GM18502 (cell line): ENCODE data around the gene RAPSN.
A peak's percentile ranks its signal among the peaks of the same experiment; 100 is the strongest.

Experiments
- ATAC-seq: cut with Tn5 transposase; IDR thresholded peaks from one replicate; pipeline ENCODE4 v1.9.1; 2021; ENCODE audit warnings: mild to moderate bottlenecking; ENCODE audit not compliant: unreplicated experiment, poor library complexity

RAPSN gene

DNA sequence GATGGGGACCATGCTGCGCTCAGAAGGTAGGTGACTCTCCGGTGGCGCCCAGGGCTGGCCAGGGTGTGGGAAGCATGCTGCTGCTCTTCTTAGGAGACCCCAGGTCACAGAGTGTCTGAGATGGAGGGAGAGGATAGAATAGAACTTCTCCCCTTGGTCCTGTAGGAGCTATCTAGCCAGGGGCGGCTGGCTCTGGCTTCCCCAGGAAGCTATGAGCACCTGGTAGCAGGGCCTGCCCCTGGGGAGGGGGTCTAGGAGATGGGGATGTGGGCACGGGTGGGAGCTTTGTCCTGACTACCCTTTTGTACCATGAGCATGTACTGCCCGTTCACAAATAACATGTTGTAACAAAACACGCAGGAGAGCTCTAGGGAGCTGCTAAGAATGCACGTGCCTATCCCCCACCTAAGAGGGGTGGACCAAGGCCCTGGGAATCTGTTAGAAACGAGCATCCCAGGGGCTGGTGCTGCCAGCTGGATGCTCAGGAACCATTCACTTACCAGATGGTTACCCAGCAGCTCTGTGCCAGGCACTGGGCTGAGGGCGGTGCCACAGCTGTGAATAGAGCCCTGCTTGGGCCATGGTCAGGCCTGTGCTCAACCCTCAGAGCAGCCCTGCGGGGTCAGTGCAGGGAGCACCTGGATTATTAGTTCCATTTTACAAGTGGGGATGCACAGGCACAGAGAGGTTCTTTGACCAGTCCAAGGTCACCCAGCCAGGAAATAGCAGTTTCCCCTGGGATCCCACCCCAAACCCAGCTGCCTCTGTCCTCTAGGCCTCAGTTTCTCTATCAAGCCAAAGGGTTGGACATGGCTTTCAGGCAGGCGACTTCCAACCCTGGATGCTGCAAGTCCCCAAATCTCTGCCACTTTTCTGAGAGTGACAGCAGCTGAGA is 38.3 kb downstream of the RAPSN start:
- no peak for ATAC-seq

DNA sequence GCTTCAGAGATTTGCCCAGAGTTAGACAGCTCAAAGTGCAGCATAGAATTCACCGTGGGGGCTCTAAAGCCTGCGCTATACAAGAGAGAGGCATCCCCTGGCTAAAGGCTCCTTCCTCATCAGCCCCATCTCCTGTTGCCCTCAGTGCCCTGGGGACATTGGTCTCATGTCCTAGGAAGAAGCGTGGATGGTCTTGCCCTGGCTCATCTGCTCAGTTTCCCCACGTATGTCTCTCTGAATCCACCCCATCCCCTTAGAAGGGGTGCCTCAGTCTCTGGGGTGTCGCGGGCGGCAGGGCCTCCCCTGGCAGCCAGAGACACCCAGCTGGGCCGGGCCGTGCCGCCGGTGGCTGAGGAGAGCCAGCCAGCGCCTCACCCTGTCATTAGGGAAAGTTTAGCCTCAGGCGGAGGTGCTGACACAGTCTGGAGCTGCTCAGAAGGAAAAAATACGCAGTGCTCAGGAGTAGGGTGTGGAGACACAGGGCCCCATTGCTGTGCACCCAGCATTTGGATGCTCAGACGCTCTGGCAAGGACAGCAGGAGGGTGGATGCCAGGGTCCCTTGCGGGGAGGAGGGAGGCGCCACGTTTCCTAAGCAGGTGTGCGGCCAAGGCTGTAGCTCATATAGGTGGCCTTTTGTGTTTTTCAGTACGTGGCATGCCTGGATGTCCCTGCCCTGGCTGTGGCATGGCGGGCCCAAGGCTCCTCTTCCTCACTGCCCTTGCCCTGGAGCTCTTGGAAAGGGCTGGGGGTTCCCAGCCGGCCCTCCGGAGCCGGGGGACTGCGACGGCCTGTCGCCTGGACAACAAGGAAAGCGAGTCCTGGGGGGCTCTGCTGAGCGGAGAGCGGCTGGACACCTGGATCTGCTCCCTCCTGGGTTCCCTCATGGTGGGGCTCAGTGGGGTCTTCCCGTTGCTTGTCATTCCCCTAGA is 39.2 kb downstream of the RAPSN start:
- ATAC-seq: no peak

DNA sequence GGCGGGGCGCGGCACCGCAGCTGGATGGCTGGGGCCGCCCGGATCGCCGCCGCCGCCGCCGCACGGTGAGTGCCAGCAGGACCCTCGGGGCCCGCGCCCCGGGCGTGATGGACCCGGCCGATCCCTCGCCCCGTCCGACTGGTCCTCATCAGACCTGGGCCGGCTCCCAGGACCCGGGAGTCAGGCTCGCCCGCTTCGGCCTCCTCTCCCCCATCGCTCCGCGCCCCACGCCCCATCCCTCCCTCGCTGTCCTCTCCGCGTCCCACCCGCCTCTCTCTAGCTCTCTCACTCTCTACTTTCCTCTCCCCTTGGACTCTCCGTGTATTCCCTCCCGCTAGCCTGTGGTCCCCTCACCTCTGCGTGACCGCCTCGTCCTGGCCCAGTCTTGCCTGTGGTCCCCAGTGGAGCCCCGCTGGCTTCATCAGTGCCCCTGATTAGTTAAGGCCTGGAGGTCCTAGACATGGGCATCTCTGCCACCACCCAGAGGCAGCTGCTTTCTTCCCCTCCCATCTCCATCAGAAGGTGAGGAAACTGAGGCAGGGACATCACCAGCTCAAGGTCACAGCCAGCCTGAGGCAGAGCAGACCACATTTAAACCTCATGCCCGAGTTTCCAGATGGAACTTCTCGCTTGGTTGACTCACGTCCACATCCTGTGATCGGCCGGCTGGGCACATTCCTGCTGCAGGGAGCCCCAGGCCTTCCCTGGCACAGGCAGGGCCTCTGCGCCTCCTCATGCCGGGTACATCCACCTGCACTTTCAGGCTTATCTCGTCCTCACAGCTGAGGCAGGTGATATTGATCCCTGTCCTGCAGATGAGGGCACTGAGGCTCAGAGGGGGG is 40.1 kb downstream of the RAPSN start:
- no peak for ATAC-seq

DNA sequence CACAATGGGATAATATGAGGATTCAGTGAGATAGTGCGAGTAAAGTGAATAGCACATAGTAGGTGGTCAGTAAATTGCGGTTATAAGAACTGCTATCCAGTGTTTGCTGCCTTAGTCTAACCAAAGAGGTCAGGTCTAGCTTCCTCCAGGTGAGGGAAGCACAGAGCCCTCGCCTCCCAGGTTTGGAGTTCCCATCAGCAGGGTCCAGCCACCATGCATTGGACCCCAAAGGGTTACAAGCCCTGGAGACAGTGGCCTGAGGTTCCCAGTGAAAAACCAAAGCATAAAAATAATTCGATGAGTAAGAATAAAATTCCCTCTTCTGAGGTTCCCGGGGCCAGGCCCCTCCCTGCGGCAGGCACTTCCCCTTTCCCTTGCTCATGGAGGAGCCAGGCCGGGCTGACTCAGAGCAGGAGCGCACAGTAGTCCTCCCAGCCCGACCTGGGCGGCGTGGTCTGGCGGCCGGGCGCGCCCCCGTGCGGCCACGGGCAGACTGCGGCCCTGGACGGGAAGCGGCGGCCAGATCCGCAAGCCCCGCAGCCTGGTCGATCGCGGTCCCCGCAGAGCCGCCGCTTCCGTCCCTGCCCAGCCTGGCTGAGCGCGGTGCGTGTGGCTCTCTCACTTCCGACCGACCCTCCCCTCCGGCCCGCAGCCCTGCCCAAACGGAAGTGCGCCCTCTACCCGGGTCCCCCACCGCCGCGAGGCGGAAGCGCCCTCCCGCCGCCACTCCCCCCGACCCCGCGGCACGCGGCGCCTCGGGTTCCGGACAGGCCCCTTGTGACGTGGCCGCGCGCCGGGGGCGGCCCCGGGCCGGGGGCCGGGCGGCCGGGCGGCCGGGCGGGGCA is 41.0 kb downstream of the RAPSN start, which contains the start of gene SLC39A13:
Gene SLC39A13, plus strand, starts transcription at position 845 of the 845 bp plus-strand sequence. CDS start 1,505 bp downstream, outside the sequence.
- ATAC-seq: peak; percentile 87

DNA sequence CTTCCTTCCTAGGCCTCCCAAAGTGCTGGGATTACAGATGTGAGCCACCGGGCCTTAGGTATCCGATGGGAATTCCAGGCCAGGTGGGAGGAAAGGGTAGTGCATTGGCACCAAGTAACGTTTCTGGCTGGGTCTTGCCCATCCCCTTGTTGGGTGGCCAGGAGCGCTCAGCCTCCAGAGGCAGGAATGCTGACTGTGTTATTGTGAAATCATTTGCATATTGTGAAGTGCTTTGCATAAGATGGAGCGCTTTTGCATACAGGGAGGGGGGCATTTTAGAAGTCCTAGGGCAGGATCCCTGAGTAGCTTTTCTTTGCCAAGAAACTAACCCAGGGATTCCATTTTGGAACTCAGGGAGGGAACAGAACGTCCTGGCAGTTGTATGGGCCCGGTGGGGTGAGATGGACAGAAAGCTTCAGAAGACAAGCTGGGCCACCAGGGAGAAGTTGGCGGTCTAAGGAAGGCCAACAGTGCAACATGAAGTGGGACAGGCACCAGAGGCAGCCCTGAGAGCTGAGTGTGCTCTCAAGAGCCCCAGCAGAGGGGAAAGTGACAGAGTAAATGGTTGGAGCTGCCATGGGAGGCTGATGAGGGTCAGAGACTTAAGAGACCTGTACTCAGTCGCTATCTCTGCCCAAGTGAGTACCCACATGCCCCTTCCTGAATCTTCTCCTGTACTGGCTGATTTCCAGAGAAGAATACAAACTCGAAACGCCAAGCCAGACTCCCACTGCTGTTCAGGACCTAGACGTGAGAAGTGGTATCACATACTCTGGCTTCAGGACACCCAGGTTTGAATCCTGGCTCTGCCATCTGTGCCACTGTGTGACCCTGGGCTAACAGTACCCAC is 41.8 kb downstream of the RAPSN start:
- ATAC-seq: no peak

DNA sequence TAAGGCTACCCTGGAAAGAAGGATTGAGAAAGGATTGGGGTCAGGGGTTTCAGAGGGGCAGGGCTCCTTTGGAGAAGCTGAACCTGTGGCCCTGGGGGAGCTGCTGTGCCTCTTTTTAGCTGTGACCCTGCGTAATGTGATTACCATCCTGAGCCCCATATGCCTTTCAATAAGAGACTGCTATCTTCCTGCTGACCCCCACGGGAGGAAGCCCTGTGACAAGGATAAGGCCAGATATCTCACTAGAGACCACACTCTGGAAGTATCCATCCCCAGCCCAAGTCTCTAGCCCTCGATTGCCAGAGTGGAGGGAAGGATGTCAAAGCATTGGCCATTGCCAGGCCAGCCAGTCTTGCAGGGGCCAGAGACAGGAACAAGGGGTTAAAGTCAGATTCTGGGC is 45.4 kb downstream of the RAPSN start:
- no peak for ATAC-seq

DNA sequence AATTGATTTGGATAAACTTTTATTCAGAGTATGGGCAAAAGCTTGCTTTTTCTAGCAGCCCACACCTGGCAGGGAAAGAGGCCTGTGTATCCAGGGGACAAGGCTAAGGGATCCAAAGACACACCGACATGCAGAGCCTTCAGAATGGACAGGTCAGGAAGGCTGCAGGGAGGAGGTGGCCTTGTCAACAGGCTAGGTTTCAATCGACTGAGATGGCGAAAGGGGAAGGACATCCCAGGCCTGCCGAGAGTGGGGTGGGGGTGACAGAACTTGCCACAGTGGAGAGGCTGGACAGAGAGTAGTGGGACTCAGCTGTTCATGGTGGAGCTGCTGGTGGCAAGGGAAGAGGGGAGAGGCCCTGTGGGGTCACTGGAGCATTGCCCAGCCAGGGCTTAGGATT is 45.8 kb downstream of the RAPSN start:
- ATAC-seq: no peak

DNA sequence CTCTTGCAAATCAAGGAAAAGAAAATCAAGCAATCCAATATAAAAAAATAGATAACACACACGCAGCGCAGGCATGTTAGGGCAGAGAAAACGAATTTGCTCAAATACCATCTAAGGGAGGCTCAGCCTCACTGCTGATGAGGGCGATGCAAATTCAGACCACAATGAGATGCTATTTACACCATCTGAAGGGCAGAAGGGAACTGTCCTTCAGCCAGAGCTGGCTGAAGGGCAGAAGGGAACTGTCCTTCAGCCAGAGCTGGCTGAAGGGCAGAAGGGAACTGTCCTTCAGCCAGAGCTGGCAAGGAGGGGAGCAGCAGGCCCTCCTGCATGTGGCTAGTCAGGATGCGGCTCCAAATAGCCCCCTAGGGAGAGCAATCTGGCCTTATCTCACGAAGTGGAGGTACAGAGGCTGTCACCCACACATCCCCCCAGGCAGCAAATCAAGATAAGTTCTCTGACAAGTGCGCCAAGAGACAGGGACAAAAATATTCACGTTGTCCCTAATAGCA is 48.1 kb downstream of the RAPSN start:
- ATAC-seq: peak; percentile 68

DNA sequence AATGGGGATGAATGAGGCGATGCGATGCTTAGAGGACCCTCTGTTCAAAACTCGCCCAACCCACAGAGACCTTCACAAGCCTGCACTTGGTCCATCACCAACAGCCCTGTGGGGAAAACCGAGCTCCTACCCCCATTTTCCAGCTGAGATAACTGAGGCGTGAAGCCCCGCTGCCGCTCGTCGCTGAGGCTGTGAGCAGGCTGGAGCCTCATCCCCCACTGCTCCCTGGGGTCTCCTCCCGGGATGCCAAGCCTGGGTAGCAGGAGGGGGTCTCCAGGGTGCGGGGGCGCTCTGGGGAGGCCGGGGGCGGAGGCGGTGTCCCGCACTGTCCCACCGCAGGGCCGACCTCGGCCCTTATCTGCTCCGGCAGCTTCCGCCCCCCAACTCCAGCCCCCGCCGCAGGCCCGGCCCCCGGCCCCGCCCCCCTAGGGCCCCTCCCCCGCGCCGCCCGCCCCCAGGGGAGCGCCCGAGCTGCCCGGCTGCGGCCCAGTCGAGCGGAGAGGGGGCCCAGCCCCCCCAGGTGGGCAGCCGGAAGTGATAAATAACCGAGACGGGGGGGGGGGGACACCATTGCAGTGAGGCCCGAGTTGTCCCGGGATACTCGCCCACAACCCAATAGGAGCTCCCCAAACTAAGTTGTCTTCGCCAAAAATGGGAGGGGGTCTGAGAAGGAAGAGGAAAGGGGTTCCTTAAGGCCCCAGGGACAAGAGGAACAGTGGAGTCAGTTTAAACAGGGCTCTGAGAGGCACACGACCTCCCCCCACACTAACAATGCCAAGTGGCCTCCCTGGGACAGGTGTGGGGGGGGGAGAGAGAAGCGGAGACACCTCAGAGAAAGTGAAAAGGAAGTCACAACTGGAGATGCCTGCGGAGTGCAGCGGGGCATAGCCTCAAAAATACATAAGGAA is 48.8 kb downstream of the RAPSN start:
- ATAC-seq: peak; percentile 55

DNA sequence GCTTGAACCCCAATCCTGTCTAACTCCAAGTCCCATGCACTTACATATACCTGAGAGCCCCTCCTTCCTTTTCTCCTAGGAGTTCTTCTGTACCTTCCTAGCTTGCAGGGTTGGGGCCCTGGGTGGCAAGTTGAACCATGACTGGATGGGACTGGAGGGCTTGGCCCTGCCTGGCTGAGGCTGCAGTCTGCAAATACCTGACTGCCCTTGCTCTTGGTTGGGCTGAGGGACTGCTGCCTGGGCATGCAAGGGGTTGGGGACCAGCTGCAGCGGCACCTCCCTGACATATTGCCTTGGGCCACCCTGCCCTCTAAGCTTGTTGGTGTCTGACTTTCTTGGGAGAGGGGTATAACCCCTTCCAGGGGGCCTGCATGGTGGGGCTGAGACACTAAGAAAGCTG is 50.4 kb downstream of the RAPSN start:
- no peak for ATAC-seq

DNA sequence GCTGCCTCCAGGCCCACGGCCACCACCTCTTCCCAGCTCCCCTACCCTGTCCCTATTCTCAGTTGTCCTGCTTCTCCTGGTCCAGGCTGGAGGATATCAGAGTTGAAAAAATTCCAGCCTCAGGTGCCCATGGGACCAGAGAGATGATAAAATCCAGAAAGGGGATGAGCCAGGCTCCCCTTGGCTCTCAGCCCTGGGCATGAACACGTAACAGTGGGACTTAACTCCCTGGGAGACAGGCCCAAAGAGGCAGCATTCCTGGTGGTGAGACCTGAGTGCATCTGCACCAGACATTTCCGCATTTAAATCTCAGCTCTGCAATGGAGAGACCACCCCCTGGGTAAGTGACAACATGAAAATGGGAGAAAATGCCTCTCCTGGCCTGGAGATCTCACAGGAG is 50.9 kb downstream of the RAPSN start:
- ATAC-seq: no peak

DNA sequence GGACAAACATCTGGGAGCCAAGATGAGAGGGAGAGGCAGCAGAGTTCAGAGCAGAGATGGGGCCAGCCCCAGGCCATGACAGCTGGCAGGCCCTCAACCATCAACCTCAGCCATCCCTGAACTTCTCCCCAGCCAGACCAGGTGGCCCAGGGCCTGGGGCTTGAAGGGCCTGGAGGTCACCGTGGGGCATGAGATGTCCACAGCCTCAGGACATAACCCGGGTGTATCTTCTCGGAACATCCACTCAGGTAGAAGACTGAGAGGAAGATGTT is 53.0 kb downstream of the RAPSN start:
- no peak for ATAC-seq

DNA sequence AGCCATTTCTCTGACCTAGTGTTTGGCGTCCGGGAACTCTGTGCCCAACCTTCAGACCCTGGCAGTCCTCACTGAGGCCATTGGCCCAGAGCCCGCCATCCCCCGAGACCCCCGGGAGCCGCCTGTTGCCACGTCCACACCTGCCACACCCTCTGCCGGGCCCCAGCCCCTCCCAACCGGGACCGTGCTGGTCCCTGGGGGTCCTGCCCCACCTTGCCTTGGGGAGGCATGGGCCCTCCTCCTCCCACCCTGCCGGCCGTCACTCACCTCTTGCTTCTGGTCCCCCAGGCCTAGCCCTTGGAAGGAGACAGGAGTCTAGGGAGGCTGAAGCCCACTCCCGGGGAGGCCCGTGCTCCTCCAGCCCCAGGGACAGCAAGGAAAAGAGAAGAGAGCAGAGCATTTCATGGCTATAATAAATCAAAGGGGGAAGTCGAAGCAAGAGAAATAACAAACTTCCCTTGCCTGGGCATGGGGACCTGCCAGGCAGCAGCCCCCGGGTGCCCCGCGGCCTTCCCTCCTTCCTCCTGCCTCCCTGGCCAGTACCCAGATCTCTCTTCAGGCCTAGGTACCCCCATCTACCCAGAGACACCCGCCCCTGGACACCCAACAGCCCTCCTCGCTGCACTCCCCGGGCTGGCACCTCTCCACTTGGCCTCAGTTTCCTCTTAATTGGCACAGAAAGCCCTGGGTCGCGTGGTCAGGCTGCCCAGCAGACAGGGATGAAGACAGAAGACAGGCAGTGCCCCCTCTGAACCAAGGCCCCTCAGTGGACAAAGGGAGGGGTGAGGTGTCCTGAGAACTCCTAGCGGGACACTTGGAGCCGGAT is 53.5 kb downstream of the RAPSN start:
- ATAC-seq: no peak

DNA sequence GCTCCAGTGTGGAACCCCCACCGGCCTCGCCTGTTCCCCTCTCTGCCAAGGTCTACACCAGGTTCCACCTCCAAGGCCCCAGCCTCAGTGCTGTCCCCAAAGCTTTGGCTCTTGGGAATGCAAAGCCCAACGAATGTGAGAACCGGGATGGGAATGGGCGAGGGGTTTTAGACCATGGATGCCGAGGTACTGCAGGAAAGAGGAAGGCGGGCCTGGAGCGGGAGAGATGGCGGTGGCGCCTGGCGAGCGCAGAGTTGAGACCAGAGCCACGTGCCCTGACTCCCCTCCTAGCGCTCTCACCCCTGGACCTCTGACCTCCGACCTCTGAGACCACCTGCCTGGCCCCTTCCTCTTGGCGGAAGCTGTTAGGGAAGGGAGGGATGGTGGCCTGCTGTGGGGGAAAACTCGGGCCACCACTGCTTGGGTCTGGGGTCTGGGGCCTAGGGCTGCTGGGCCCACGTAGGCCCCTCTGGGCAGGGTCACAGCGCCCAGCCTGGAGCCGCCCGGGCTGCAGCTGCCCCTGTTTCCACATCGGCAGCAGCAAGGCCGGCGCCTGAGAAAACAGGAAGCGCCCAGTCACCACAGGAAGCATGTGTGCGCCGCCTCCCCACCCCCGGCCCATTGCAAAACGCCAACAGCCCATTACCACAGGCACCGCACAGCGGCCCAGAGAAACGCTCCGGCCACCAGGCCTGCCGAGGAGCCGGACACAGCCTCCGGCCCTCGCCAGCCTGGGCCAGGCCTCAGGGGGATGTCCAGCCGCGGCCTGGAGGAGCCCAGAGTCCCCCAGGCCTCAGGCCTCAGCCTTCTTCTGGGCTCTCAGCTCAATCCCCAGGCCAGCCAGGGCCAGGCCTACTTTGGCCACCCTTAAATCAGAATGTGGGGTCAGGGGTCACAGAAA is 54.4 kb downstream of the RAPSN start:
- ATAC-seq: peak; percentile 74

DNA sequence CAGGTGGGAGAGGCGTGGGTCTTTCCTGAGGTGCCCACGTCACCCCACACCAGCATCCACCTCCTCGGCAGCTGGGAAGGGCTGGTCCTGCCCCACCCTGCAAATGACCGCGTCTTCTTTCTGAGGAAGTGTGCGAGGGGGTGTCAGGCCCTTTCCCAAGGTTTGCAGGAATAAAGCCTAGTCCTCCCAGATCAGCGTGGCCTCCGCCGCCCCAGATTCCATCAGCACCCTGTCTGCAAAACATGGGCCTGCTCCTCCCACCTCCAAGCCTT is 55.0 kb downstream of the RAPSN start:
- ATAC-seq: no peak
